NOMO-1 (cell line): ENCODE measurements around the gene SEC22A.
"Not testable (repeated sequence)": the region's sequence is repeated elsewhere in the genome, so short reads cannot be mapped to it uniquely, and the experiment has no call there.

ENCODE experiments used
- DNase-seq, 2 experiments: peaks; one replicate each; lab custom pipeline; 2025; ENCODE audit not compliant: unreplicated experiment in 2 of 2; lab: John Stamatoyannopoulos, UW

Gene SEC22A

GRCh38 chr3:123169930-123170329 is 31.8 kb upstream of the SEC22A start:
- no peak for DNase-seq

- no peak for DNase-seq
Observed at GRCh38 chr3:123180791-123181190, 21.0 kb upstream of the SEC22A start.

DNA sequence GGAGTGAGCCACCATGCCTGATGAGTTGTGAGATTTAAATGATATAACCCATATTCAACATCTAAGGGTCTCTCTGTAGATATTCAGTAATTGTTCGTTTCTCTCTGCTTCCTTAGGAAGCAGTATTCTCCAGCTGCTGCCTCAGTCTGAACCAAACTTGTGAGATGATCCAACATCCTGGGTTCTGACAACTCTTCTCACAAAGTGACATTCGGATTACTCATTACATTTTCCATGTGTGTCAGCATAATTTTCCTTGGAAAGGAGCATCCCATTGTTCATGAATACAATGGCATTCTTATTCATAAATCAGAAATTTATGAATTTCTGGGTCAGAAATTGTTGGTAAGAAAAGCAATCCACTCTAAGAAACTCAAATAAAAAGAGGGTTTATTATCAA is 15.0 kb upstream of the SEC22A start:
- DNase-seq, result no peak

DNA sequence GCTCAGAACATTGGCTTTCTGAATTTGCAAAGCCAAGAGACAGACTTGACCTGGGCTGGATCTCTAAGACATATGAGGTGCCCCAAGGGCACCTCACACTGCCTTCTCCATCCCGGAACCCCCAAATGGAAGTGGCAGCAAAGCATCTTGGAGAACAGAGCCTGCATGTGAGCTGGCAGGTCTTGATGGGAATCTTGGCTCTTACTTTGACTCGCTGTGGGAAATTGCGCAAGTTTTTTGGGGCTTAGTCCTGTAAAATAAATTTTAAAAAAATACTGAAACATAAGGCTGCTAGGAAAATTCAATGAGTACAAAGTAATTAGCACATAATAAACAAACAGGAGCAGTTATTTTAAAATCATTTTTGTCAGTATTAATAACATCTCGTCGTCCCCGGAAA is 13.7 kb upstream of the SEC22A start:
- DNase-seq, result no peak

GRCh38 chr3:123193448-123194101 is 8.2 kb upstream of the SEC22A start:
- DNase-seq, result no peak

- DNase-seq, result no peak
Observed at GRCh38 chr3:123194552-123194951, 7.2 kb upstream of the SEC22A start.

GRCh38 chr3:123198372-123198771 is 3.4 kb upstream of the SEC22A start:
- no peak for DNase-seq

- no peak for DNase-seq
Observed at GRCh38 chr3:123201223-123201556, 553 bp upstream of the SEC22A start.

DNA sequence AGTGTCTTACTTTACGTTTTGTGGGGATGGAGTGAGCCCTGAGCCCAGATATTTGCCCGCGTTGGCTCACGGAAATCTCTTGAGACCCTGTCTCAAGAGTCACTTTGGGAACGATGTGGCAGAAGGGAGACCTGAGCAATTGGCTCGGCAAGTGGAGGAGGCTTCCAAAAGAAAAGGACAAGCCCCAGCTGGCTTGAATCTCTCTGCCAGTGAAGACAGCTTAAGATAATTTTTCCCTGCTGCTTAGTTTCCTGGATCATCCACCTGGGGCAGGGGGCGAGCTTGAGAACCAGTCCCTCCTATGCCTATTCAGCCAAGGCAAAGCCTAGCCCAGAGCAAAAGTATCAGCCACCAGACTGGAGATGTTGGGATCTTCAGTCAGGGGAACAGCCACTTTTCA is 708 bp downstream of the SEC22A start:
- no peak for DNase-seq

DNA sequence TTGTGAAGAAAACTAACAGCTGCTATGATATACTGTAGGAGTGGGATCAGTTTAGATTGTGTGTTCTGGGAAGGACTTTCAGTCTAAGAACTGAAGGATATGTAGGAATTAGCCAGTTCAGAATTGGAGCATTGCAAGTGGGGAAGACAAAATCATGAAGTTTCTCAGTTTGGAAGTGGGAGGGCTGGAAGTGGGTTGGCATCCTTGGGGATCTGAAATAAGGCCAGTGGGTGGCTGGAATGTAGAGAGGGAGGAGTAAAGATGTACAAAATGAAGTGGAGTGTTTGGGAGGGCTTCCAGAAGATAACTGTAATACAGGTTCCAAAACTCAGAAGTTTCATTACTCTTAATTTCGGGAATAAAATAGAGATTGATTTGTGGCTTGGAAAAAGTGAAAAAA is 17.2 kb downstream of the SEC22A start:
- DNase-seq, result no peak

DNA sequence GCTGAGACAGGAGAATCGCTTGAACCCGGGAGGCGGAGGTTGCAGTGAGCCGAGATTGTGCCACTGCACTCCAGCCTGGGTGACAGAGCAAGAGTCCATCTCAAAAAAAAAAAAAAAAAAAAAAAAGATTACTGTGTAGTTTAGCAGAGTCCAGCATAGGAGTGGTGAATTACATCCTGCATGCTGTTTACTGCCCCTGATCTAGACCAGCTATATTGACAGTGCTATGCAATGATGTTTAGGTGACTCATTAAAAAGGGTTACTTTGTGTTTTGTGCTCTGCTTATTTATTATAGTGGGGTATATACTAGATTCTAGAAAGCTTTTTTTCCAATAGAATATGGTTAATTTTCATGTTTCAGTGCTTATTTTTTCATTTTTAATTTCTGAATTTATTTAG is 19.6 kb downstream of the SEC22A start:
- DNase-seq, result not testable (repeated sequence)

DNA sequence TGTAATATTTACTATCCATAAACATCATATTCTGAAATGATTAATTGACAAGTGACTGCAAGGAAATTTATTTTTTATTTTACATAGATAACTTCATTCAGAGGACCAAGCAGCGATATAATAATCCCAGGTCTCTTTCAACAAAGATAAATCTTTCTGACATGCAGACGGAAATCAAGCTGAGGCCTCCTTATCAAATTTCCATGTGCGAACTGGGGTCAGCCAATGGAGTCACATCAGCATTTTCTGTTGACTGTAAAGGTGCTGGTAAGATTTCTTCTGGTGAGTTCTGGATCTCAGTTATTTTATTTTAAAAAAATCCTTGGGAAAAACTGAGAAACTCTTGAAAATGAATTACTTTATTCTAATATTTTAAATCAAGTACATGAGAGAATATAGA is 23.3 kb downstream of the SEC22A start:
- DNase-seq, result no peak

DNA sequence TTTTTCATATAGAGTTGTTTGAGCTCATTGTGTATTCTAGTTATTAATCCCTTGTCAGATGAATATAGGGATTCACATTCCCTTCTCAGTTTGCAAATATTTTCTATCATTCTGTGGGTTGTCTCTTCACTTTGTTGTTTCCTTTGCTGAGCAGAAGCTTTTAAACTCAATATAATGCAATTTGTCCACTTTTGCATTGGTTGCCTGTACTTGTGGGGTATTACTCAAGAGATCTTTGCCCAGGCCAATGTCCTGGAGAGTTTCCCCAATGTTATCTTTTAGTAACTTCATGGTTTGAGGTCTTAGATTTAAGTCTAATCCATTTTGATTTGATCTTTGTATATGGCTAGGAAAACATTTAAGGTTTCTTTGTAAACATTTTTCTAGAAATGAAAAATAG is 24.8 kb downstream of the SEC22A start:
- DNase-seq, result no peak

DNA sequence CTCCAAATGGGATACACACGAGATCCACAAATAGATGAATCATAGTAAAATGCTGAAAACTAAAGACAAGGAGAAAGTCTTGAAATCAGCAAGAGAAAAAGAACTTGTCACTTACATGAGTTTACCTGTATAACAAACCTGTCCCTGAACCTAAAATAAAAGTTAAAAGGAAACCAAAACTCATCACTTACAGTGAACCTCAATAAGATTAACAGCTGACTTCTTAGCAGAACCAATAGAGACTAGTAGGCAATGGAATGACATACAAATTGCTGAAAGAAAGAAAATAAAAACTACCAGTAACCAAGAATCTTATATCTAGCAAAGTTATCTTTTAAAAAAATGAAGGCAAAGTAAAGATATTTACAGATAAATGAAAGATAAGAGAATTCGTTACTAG is 27.4 kb downstream of the SEC22A start:
- DNase-seq, result peak in 1 of 2 experiments; percentile 3

- DNase-seq, result no peak
Observed at GRCh38 chr3:123236902-123237301, 35.2 kb downstream of the SEC22A start.

DNA sequence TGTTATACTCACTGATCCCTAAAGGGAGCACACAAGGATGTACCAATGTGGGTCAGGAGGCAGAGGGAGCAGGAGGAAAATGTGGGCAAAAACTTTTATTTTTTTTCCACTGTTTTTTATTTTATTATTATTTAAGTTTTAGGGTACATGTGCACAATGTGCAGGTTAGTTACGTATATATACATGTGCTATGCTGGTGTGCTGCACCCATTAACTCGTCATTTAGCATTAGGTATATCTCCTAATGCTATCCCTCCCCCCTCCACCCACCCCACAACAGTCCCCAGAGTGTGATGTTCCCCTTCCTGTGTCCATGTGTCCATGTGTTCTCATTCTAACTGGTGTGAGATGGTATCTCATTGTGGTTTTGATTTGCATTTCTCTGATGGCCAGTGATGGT is 37.4 kb downstream of the SEC22A start:
- DNase-seq, result not testable (repeated sequence)

- no peak for DNase-seq
Observed at GRCh38 chr3:123239756-123240155, 38.0 kb downstream of the SEC22A start.

GRCh38 chr3:123244128-123244527 is 42.4 kb downstream of the SEC22A start:
- no peak for DNase-seq

DNA sequence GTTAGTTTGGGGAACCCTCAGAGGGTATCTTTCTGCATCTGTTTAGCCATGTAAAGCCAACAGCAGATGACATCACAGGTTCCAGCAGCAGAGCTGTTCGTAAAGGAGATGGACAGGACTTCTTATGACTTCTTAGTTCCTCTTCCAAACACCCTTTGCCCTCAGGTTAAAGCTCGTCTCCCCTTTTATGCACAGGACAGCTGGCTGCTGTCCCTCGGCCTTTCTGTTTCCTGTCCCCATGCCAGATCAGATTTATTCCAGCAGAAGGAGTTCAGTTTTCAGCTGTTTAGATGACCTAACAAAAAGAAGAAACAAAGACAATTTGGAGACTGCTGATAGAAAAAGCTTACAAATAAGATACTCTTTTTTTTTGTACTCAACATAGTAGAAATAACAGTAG is 45.1 kb downstream of the SEC22A start:
- no peak for DNase-seq

DNA sequence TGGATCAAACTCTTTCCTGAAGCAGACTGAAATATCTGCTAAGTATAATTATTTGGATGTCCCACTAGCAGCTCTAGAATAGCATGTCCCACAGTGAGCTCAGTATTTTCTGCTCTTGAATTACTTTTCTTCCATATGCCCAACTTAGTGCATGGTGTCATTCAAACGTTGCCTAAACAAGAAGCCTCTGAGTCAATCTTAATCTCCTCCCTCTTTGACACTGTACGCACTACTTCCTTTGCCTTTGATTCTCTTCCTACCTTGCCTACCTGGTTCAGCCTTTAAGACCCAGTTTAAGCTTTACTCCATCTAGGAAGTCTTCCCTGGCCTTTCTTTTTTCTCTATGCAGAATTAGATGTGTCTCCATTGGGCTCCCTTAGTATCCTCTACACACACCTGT is 54.5 kb downstream of the SEC22A start:
- no peak for DNase-seq

DNA sequence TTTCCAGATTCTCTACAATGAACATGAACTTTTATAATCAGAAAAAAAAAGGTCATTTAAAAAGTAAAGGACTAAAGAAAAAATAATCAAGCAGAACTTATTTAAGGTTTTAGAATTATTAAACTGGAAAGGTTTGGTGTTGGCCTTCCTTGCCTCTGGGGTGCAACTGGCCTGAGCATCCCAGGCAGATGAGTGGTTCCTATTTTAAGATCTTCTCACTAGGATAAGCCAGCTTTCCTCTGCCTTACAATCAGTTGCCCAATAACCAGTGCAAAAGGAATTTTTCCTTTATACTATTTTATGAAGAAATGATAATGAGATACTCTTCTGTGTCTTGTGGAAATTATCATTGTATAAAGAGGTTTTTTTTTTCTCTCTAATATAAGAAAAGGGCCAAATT is 56.6 kb downstream of the SEC22A start:
- DNase-seq, result no peak

GRCh38 chr3:123258811-123259420 is 57.2 kb downstream of the SEC22A start:
- peak in 1 of 2 experiments; percentile 37 for DNase-seq

DNA sequence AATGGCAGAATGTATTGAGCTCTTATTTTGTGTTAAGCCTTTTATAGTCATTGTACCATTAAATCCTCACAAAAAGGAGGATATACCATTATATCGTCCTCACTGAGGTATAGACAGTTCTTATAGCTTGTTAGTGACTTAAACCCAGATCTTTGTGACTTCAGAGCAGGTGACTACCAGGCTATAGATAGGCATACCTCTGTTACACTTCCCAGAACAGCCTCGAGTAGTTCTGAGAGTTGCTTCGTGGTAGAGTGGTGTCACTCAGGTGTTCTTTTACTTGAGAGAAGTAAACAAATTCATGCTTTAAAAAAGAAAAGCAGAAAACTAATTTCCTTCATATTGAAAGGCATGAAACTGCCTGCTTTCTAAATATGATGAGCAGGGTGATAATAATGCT is 59.9 kb downstream of the SEC22A start:
- DNase-seq, result no peak
